Measurements from ENCODE around the gene VTI1B. TPM values are rescaled to one million over a fixed set of nuclear protein-coding genes. Genes with fewer than 3 reads are reported as not detected.
A peak's percentile ranks its signal among the peaks of the same experiment; 100 is the strongest.

Gene VTI1B
- total and polyA plus RNA-seq, 4 donors = 43.9 to 105 (median 67.5) TPM

- TF ChIP-seq, protein P1, sequence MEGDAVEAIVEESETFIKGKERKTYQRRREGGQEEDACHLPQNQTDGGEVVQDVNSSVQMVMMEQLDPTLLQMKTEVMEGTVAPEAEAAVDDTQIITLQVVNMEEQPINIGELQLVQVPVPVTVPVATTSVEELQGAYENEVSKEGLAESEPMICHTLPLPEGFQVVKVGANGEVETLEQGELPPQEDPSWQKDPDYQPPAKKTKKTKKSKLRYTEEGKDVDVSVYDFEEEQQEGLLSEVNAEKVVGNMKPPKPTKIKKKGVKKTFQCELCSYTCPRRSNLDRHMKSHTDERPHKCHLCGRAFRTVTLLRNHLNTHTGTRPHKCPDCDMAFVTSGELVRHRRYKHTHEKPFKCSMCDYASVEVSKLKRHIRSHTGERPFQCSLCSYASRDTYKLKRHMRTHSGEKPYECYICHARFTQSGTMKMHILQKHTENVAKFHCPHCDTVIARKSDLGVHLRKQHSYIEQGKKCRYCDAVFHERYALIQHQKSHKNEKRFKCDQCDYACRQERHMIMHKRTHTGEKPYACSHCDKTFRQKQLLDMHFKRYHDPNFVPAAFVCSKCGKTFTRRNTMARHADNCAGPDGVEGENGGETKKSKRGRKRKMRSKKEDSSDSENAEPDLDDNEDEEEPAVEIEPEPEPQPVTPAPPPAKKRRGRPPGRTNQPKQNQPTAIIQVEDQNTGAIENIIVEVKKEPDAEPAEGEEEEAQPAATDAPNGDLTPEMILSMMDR (IDR thresholded peaks at IDR 0.05; ENCODE audit: control extremely low read depth, extremely low read depth) = no peak
- peaks cover 0 to 3% (median 0%) of the 10 kb centered on the region in 5 donors for H3K4me1 ChIP-seq (ENCODE audit: control insufficient read depth in 5 of 5, insufficient read depth in 5 of 5, low read length in 5 of 5)
- no peaks in the 10 kb centered on the region for H3K9me3 ChIP-seq (ENCODE audit: control insufficient read depth in 4 of 4, insufficient read depth in 3 of 4, low read length in 3 of 4)
- H3K27me3 ChIP-seq (ENCODE audit: control insufficient read depth in 3 of 3, insufficient read depth in 3 of 3, low read length in 2 of 3) = no peaks in the 10 kb centered on the region
- WGBS, 2 donors = 83 to 89% methylated on average over 1 of the region's 1 CpG
- ATAC-seq (ENCODE audit: insufficient read depth, low FRiP score) (no peak), DNase-seq (no peak)
- no peak overlapping the region for H3K4me3 ChIP-seq
- peaks cover 19 to 47% (median 34%) of the 10 kb centered on the region in 4 donors for H3K36me3 ChIP-seq (ENCODE audit: control insufficient read depth in 4 of 4, insufficient read depth in 4 of 4, low read length in 4 of 4)
- no peak overlapping the region for H3K9ac ChIP-seq (ENCODE audit: insufficient read depth in 1 of 2, low read length in 2 of 2)
- H3K27ac ChIP-seq (ENCODE audit: low read depth in 1 of 2, low read length in 1 of 2) = peak overlapping the region in 1 of 2 donors; percentile 0
Measured at GRCh38 chr14:67650151-67650550, 24.3 kb downstream of the VTI1B start.

DNA sequence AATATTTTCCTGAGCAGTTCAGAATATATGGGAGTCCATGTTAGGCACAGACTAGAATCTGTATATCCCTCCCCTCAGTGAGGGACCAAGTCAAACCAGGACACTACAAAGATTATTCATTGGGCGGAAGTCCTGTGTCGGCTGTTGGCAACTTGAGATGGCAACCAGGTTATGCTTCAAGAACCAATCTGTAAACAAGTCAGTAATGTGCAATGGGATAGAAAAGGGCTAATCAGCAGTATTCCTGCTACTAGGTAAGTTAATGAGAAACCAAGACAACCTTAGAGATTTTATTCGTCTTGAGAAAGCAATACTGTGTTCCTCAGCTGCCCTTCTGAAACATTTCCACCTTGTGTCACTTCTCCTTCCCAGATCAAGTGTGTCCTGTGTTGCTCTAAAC lies 28.3 kb downstream of the VTI1B start:
- DNase-seq = no peak
- Histone ChIP-seq H3K36me3 (ENCODE audit: control insufficient read depth in 4 of 4, insufficient read depth in 4 of 4, low read length in 4 of 4) (peaks cover 11 to 28% (median 19%) of the 10 kb centered on the region in 4 donors), H3K27ac (ENCODE audit: low read depth in 1 of 2, low read length in 1 of 2) (no peak overlapping the region), H3K9ac (ENCODE audit: insufficient read depth in 1 of 2, low read length in 2 of 2) (no peak overlapping the region), H3K4me1 (ENCODE audit: control insufficient read depth in 5 of 5, insufficient read depth in 5 of 5, low read length in 5 of 5) (peaks cover 0 to 6% (median 0%) of the 10 kb centered on the region in 5 donors), H3K9me3 (ENCODE audit: control insufficient read depth in 4 of 4, insufficient read depth in 3 of 4, low read length in 3 of 4) (no peaks in the 10 kb centered on the region), H3K27me3 (ENCODE audit: control insufficient read depth in 3 of 3, insufficient read depth in 3 of 3, low read length in 2 of 3) (no peaks in the 10 kb centered on the region), H3K4me3 (no peak overlapping the region)
- 91 to 94% methylated on average over 3 of the region's 3 CpGs for WGBS, 2 donors
- ATAC-seq (ENCODE audit: insufficient read depth, low FRiP score) = no peak
- TF ChIP-seq, protein P1 (IDR thresholded peaks at IDR 0.05; ENCODE audit: control extremely low read depth, extremely low read depth) = no peak

- Histone ChIP-seq H3K4me1 (ENCODE audit: control insufficient read depth in 5 of 5, insufficient read depth in 5 of 5, low read length in 5 of 5) (peaks cover 0 to 6% (median 0%) of the 10 kb centered on the region in 5 donors), H3K27ac (ENCODE audit: low read depth in 1 of 2, low read length in 1 of 2) (peak overlapping the region in 1 of 2 donors; percentile 49), H3K36me3 (ENCODE audit: control insufficient read depth in 4 of 4, insufficient read depth in 4 of 4, low read length in 4 of 4) (peaks cover 4 to 26% (median 14%) of the 10 kb centered on the region in 4 donors), H3K4me3 (no peak overlapping the region), H3K9me3 (ENCODE audit: control insufficient read depth in 4 of 4, insufficient read depth in 3 of 4, low read length in 3 of 4) (no peaks in the 10 kb centered on the region), H3K27me3 (ENCODE audit: control insufficient read depth in 3 of 3, insufficient read depth in 3 of 3, low read length in 2 of 3) (no peaks in the 10 kb centered on the region), H3K9ac (ENCODE audit: insufficient read depth in 1 of 2, low read length in 2 of 2) (no peak overlapping the region)
- ATAC-seq (ENCODE audit: insufficient read depth, low FRiP score) (no peak), DNase-seq (no peak)
- WGBS, 2 donors = 83 to 92% methylated on average over 5 of the region's 5 CpGs
- TF ChIP-seq, protein P1 (IDR thresholded peaks at IDR 0.05; ENCODE audit: control extremely low read depth, extremely low read depth) = no peak
Measured at GRCh38 chr14:67645414-67645813, 29.0 kb downstream of the VTI1B start.

DNA sequence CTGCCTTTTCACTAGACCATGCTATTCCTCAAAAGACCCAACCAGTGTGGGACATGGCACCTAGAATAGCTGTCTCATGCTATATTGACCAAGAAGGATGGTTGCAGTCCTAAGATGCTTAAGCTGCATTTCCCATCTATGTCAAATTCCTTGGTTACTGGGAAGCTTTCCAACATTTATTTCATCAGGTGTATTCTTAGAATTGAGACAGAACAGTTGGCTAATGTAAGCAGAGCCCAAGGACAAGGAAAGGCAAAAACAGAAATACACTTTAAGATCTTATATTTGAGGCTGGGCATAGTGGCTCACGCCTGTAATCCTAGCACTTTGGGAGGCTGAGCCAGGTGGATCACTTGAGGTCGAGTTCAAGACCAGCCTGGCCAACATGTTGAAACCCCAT lies 30.0 kb downstream of the VTI1B start:
- no peak overlapping the region for H3K4me3 ChIP-seq
- peaks cover 0 to 24% (median 7%) of the 10 kb centered on the region in 4 donors for H3K36me3 ChIP-seq (ENCODE audit: control insufficient read depth in 4 of 4, insufficient read depth in 4 of 4, low read length in 4 of 4)
- DNase-seq = no peak
- no peak overlapping the region for H3K9ac ChIP-seq (ENCODE audit: insufficient read depth in 1 of 2, low read length in 2 of 2)
- no peaks in the 10 kb centered on the region for H3K27me3 ChIP-seq (ENCODE audit: control insufficient read depth in 3 of 3, insufficient read depth in 3 of 3, low read length in 2 of 3)
- H3K9me3 ChIP-seq (ENCODE audit: control insufficient read depth in 4 of 4, insufficient read depth in 3 of 4, low read length in 3 of 4) = no peaks in the 10 kb centered on the region
- TF ChIP-seq, protein P1 (IDR thresholded peaks at IDR 0.05; ENCODE audit: control extremely low read depth, extremely low read depth) = no peak
- H3K4me1 ChIP-seq (ENCODE audit: control insufficient read depth in 5 of 5, insufficient read depth in 5 of 5, low read length in 5 of 5) = peaks cover 0 to 6% (median 0%) of the 10 kb centered on the region in 5 donors
- 85 to 89% methylated on average over 2 of the region's 2 CpGs for WGBS, 2 donors
- no peak for ATAC-seq (ENCODE audit: insufficient read depth, low FRiP score)
- H3K27ac ChIP-seq (ENCODE audit: low read depth in 1 of 2, low read length in 1 of 2) = peak overlapping the region in 1 of 2 donors; percentile 64
